ENCODE data around the gene MEGF8.

DNA sequence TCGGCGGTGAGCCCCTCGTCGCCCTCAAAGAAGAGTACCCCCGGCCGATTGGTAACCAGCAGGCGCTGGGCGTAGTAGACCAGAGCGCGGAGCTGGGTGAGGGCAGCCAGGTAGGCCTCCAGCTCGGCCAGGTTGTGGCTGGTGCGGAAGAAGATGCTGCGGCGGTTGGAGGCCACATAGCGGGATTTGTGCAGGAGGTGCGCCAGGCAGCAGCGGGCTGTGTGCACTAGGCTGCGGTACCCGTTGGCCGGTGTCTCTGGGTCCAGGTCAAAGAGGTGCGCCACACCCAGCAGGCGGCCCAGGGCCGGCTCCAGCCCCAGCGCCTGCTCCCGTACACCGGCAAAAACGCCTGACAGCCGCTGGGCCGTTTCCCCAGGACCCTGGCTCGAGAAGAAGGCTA, 84.9 kb downstream of the MEGF8 start:
- no peak for TF ChIP-seq POLR2A (IDR thresholded peaks at IDR 0.05; ENCODE audit: low read depth, low read length)
- no peak for TF ChIP-seq POLR2AphosphoS5 (IDR thresholded peaks at IDR 0.05; ENCODE audit: low read depth, low read length)
- no peak for TF ChIP-seq TAF1 (IDR thresholded peaks at IDR 0.05; ENCODE audit: borderline replicate concordance, low read depth, low read length)
